ENCODE measurements around the gene LDLRAD3.
A peak's percentile ranks its signal among the peaks of the same experiment; 100 is the strongest.
"Not testable (repeated sequence)": the region's sequence is repeated elsewhere in the genome, so short reads cannot be mapped to it uniquely, and the experiment has no call there.

LDLRAD3 gene, protein sequence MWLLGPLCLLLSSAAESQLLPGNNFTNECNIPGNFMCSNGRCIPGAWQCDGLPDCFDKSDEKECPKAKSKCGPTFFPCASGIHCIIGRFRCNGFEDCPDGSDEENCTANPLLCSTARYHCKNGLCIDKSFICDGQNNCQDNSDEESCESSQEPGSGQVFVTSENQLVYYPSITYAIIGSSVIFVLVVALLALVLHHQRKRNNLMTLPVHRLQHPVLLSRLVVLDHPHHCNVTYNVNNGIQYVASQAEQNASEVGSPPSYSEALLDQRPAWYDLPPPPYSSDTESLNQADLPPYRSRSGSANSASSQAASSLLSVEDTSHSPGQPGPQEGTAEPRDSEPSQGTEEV

DNA sequence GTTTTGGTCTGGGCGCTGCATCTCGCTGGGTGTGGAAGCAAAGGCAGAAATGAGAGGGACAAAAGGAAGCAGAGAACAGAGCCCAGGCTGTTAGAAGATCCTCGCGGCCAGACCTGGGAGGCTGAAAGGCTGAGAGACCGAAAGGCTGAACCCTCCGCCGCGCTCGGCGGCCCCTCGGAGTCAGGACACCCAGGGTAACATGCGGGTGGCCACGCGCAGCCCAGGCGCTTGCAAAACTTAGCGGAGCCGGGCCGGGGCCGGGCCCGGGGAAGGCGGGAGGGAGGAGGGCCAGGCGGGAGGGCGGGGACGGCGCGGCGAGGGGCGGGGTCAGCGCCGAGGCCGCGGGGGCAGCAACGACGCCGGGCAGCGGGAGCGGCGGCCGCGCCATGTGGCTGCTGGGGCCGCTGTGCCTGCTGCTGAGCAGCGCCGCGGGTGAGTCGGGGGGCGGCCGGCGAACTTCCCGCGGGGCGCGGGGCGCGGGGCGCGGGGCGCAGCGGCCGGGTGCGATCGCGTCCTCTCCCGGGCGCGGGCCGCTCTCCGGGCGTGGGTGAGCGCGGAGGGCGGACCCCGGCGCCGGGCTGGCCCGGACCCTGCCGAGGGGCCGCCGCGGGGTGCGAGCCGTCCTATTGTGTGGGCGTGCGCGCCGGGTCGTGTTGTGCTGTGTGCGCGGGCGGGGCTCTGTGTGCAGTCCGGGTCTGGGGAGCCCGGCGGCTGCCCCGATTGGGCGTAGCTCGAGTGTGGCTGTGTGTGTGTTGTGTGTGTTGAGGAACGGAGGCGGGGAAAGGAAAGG is at the start of gene LDLRAD3:
Gene LDLRAD3 (plus strand): TSS at position 350 of the 790 bp plus-strand sequence. CDS start 37 bp downstream, at position 387.
- peak; percentile 74 for DNase-seq (ENCODE audit: low spot score)

DNA sequence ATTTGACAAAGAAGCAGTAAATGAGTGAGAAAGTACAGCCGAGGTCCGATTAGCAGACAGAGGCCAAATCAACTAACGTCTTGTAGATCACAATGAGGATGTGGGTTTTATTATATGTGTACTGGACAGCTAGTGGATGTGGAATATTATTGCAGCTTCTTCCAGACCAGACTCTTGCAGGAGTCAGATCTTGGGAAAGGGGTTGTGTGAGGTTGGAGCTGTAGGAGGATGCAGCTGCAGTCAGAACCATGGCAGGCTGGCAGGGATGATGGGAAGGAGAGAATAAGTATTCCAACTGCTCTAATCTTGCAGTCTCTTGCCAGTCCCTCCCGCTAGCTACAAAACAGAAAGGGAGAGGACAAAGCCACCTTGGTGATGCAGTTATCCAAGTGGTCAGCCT is 46.8 kb upstream of the LDLRAD3 start:
- no peak for DNase-seq (ENCODE audit: low spot score)

DNA sequence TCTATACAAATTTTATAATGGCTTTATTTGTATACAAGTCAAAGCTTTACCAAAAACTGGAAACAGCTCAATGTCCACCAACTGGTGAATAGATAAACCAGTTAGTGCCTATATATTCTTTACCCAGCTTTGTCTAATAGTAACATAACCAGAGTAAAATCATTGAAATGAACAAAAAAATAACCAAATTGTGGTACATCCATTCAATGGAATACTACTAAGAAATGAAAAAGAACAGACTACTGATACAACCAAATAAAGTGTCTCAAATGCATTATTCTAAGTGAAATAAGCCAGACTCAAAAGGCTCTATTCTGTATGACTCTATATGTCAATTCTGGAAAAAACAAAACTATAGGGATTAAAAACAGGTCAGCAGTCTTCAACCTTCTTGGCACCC is 40.9 kb upstream of the LDLRAD3 start:
- no peak for DNase-seq (ENCODE audit: low spot score)

DNA sequence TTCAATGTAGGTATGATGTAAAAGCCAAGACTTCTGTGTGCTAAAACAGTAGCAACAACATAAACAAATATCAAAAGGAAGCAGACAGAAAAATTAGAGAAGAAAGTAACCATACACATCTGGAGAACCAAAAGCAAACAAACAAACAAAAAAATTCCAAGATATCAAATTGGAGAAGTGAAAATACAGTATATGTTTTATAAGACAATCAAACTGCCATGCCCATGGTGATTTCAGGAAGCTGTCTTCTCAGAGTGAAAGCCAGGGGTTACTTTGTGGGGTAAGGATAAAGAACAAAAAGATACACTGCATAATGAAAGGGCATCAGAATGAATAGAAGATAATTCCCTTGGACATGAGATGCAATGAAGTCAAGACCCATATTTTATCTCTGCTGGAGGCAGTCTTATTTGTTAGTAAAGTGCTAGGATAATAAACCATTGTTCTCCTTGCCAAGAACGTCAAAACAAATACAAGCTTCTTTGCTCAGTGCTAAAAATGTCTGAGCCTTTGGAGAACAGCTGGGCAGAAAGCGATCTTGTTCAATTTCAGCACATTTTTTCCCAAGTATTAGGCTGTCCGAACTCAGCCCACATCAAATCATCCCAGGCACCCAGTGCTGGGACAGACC is 38.1 kb upstream of the LDLRAD3 start:
- DNase-seq (ENCODE audit: low spot score): no peak

DNA sequence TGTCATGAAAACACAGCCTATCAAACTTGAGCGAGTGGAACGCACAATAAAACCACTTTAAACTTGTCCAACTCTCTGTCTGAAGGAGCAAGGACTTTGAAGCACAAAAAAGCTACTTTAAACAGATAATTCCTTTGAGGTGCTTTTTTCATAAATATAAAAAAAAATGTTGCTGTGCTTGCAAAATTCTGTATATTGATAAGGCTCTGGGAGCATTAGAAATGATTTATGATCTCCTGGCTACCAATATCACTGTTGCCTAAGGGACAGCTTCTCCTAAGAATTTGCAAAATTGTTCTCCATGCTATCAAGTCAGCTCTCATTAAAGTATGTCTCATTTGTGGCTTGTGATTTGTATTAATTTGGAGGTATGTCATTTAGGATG is 37.6 kb upstream of the LDLRAD3 start:
- no peak for DNase-seq (ENCODE audit: low spot score)

DNA sequence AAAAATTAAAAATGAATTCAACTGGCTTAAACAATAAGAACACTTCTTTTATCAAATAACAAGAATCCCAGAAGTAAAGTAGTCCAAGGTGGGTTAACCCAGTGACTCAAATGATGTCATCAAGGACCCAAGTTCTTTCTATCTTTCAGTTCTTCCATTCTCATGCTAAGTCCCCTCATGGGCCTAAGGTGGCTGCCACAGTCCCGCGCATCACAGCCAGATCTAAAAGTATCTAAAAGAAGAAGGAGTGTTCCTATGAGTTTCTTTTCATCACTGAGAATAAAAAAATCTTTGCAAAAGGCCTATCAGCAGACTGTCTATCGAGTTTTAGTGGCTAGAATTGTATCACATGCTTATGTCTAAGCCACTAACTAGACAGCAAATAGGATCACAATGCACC is 37.2 kb upstream of the LDLRAD3 start:
- DNase-seq (ENCODE audit: low spot score): no peak

DNA sequence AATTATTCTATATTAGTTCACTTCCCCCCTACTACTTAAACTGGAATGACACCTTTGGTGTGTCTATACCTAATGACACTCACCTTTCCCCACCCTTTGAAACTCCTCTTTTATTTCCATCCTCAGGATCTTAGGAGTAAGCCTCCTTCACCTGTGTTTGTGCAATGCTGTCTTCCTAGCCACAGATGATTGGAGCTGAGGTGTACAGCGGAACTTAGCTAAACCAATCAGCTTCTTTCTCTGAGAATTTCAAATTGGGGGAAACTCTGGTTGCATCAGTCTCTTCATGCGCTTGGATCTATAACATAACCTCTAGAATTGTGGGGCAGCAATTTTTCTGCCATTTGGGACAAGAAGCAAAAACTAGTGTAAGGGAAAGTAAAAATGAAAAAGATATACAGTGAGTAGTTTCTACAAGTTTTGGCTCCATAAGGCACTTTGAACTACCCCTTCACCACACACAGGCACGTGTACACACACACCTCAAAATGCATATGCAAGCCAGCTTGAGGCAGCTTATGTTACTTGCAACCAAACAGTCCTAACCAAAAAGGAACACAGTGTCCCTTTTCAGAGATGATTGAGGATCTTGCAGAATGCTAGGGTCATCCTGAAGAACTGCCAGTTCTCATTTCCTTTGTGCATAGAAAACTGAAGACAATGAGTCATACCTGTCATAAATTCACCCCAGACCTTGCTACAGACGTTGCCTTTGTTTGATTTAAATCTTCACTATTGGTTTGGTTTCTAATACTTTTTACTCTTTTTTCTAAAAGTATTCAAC is 36.0 kb upstream of the LDLRAD3 start:
- peak; percentile 12 for DNase-seq (ENCODE audit: low spot score)

DNA sequence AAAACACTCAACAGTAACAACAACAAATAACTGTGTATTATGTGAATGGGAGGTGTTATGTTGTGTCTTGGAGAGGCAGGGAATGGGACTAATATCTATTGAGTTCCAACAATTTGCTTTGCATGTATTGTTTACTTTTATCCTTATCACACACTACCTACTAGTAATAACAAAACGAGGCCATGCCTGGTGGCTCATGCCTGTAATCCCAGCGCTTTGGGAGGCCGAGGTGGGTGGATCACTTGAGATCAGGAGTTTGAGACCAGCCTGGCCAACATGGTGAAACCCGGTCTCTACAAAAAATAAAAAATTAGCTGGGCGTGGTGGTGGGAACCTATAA is 35.5 kb upstream of the LDLRAD3 start:
- DNase-seq (ENCODE audit: low spot score): not testable (repeated sequence)

DNA sequence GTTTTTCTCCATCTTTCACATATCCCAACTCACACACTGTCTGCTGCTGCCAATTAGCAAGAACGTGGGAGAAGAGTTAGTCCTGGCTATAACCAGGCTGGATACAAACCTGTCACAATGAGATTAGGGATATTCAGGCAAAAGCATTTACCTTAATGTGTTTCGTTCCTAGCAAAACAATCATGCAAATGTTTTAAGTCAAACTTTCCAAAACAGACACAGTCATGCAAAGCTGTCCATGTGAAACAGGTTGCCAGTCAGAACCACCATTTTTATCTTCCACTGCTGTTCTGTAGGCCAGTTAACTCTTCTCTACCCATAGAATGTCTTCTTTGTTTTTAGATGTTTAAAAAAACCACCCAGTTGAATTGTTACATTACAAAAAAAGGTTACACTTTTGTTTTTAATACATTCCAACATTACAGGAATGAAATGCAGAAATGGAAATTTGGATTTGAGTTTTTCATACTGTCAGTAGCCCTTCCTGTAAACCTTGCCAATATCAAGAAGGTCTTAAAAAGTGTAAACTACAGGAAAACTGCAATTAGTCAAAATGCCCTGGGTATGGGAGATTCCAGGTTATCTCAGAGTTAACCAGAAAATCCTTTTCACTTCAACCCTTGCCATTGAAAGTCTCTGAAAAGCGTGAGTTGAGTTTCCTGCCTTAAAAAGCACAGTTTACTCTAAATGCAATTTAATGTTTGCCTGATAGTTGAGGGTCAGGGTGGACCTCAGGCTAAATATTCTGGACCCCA is 34.2 kb upstream of the LDLRAD3 start:
- no peak for DNase-seq (ENCODE audit: low spot score)

DNA sequence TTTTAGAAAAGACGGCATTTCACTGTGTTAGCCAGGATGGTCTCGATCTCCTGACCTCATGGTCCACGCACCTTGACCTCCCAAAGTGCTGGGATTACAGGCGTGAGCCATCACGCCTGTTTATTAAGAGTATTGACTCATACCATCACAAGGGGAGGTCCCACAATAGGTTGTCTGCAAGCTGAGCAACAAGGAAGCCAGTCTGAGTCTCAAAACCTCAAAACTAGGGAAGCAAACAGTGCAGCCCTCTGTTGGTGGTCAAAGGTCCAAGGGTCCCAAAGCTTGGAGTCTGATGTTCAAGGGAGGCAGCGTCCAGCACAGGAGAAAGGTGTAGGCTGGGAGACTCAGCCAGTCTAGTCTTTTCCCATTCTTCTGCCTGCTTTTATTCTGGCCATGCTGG is 32.8 kb upstream of the LDLRAD3 start:
- DNase-seq (ENCODE audit: low spot score): no peak

DNA sequence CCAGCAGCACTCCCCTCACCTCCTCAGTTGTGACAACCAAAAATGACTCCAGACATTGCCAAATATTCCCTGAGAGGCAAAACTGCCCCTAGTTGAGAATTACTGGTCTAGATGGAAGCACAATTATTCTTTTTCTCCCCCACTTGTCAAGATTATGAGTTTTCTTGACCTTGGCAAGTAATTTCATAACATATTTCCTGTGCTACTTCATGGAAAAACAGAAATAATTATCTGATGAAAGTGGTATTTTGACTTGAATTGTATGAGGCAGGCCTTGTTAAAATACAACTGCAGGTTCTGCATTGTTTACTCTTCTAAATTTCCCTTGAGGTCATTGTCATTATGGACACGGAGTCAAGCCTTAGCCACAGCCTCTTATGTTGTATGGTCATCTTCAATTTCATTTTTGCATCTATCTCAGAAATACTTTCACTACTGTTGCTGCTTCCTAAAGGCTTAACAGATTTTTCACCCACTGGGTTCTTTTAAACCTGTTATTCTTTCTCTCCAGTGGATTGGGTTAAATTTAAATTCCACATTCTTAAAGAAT is 32.2 kb upstream of the LDLRAD3 start:
- DNase-seq (ENCODE audit: low spot score): no peak

DNA sequence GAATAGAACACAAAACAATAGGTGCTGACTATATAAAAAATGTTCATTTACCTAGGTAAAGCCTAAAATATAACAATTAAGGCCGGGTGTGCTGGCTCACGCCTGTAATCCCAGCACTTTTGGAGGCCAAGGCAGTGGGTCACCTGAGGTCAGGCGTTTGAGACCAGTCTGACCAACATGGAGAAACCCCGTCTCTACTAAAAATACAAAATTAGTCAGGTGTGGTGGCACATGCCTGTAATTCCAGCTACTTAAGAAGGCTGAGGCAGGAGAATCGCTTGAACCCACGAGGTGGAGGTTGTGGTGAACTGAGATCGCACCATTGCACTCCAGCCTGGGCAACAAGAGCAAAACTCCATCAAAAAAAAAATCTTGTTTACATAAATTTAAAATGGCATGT is 31.4 kb upstream of the LDLRAD3 start:
- DNase-seq (ENCODE audit: low spot score): not testable (repeated sequence)

DNA sequence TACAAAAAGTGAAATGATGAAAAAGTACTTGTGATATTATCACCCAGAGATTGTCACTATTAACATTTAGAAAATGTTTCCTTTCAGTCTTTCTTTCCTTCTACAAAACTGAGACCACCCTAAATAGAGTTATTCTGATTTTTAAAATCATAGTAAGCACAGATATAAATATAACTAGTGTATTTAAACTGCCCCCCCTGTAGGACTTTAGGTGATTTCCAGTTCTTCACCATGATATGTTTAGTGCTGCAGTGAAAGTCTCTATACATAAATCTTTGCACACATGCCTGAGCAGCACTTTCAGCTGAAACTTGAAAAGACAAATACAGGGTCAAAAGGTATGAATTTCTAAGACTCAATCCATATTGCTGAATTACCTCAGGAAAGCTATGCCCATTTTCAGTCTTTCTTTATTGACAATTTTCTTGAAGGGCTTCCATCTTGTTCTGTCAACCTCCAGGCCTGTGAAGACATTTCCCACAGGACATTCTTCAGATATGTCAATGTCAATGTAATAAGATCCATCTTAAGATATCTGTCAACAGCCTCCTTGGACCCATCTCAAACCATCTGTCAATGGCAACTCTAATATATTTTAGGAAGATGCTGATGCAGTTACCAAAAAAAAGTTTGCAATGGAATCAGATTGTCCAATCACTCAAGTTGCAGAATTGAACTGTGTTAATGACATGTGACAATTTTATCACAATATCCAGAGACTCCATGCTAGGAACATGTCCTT is 30.8 kb upstream of the LDLRAD3 start:
- DNase-seq (ENCODE audit: low spot score): no peak

DNA sequence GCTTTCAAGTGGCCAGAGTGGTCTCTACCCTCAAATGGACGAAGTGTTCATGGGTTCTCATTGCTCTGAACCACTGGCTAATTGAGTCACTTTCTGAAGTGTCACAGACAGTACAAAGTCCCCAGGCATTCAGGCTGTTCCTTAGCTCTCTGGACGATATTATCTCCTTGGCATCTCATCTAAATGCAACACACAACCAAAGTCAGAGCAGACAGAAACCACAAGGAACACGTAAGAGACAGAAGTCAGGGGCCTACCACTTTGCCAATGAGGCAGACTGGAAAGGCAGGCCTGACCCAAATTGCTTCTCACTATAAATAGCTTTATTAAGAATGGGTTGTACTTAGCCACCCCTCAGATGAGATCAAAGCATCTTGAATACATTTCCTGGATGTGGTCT is 29.0 kb upstream of the LDLRAD3 start:
- no peak for DNase-seq (ENCODE audit: low spot score)

DNA sequence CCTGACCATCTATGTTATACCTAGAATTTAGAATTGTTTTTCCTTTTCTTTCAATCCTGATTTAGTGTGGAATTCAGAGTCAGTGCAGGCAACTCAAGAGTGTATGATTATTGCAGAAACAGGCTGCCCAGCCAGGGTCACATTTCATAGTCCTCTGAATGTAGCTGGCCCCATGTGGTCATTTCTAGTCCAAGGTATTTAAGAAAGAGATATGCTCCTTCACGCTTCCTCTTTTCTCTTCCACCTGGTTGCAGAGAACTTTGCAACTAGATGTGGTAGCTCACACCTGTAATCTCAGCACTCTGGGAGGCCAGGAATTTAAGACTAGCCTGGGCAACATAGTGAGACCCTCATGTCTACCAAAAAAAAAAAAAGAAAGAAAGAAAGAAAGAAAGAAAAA is 27.6 kb upstream of the LDLRAD3 start:
- no peak for DNase-seq (ENCODE audit: low spot score)

DNA sequence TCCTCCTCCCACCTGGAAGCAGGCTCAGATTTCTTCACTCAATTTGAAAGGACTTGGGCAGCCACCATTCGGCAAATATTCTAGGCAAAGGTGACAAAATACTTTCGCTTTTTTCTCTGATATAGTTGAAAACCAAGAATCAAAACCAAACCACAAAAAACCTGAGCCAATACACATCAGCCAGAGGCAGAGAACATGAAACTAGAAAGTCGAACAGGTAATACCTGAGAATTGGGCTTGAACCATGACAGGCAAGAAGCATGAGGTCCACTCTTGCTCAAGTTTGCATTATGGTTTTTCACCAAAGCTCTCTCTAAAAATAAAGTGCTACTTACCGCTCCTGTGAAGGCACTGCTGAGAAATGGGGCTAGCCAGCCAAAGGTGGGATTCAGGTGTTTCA is 26.2 kb upstream of the LDLRAD3 start:
- no peak for DNase-seq (ENCODE audit: low spot score)

DNA sequence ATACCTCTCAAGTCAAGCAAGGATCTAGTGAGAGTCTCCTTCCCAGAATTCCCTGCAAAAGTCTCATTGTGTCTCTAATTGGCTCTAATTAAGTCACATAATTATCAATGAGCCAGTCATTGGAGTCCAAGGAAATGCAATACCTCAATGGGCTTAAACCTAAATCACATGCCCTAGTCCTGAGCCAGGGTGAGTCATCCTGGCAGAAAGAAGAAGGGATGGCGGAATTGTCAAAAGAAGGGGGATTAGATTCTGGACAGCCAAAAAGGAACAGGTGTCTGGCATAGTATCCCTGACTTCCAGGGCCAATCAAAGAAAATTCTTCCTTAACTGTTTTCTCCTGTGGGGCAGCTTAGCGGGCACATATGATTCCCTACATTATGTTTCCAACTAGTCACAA is 25.1 kb upstream of the LDLRAD3 start:
- DNase-seq (ENCODE audit: low spot score): no peak

DNA sequence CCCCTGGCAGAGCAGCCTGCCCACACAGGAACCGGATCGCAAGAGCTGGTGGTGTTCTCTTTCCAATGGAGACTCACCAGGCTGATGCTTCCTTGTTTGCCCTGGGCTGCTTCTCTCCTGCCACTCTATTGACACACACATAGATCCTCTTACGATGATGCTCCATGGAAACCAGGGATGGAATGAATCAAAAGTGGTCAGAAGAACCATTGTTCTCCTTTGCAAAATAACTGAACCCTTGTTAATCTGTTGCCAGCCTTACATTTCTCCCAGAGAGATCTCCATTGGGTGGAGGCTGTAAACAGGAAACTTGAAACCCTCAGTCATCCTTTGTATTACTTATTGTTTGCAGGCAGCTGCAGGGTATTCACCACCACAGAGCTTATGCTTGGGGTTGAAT is 24.6 kb upstream of the LDLRAD3 start:
- DNase-seq (ENCODE audit: low spot score): no peak

DNA sequence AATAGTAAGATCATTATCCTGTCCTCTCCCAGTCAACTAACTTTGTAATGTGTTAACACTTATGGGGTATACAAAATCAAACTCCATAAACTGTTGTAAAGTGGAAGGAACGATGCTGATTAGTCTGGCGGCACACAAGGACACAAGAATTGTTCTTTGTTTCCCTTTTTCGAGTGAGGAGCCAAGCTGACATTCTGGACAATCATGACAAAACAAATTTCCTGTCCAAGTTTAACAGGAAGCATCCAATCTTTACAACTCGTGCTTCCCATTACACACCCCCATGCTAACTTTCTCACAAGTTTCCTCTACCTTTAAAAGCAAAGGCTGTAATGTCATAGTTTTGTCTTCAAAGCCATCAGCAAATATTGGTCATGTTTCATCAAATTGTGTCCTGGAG is 20.4 kb upstream of the LDLRAD3 start:
- DNase-seq (ENCODE audit: low spot score): no peak

DNA sequence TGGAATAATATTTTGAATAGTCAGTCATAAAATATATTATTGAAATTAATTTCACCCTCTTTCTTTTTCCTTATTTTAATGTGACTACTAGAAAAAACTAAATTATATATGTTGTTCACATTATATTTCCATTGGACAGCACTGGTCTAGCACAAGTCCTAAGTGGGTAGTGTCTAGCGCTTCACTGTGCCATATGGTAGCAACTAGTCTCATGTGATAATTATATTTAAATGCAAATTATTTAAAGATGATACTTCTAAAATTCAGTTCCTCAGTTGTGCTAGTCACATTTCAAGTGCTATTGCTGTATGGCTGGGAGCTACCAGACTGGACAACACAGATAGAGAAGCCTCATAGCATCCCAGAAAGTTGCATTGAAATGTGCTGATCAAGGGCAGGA is 19.1 kb upstream of the LDLRAD3 start:
- DNase-seq (ENCODE audit: low spot score): no peak

DNA sequence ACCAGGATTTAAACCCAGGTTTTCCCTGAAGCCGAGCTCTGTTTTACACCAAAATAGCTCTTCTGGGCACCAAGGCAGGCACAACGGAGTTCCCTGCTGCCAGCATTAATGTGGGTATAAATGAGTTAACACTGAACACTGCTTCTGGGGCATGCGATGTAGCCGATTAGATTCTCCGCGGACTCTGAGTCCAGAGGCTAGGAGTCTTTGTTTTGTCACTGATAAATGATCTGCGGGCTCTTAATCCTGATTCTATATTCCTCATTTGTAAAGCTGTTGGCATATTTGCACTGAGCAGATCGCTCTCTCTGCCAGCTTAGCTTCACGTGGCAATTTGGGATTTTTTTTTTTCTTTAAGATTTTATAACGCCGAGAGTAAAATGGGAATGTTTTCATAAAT is 16.8 kb upstream of the LDLRAD3 start:
- DNase-seq (ENCODE audit: low spot score): no peak

Data from hepatic stellate cell (primary cell).